Activated naive CD4-positive, alpha-beta T cell treated with anti-CD3 and anti-CD28 coated beads, Interleukin-2, amount 50 U/mL, for 16 hours (primary cell): ENCODE results near the gene CSTPP1.

ENCODE experiments used
- DNase-seq: peaks from one replicate; pipeline ENCODE4 v3.0.0-alpha.2; 2020

The CSTPP1 gene, protein sequence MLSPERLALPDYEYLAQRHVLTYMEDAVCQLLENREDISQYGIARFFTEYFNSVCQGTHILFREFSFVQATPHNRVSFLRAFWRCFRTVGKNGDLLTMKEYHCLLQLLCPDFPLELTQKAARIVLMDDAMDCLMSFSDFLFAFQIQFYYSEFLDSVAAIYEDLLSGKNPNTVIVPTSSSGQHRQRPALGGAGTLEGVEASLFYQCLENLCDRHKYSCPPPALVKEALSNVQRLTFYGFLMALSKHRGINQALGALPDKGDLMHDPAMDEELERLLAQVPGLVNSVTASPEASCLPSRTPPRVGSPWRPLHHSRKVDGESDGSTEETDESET

DNA sequence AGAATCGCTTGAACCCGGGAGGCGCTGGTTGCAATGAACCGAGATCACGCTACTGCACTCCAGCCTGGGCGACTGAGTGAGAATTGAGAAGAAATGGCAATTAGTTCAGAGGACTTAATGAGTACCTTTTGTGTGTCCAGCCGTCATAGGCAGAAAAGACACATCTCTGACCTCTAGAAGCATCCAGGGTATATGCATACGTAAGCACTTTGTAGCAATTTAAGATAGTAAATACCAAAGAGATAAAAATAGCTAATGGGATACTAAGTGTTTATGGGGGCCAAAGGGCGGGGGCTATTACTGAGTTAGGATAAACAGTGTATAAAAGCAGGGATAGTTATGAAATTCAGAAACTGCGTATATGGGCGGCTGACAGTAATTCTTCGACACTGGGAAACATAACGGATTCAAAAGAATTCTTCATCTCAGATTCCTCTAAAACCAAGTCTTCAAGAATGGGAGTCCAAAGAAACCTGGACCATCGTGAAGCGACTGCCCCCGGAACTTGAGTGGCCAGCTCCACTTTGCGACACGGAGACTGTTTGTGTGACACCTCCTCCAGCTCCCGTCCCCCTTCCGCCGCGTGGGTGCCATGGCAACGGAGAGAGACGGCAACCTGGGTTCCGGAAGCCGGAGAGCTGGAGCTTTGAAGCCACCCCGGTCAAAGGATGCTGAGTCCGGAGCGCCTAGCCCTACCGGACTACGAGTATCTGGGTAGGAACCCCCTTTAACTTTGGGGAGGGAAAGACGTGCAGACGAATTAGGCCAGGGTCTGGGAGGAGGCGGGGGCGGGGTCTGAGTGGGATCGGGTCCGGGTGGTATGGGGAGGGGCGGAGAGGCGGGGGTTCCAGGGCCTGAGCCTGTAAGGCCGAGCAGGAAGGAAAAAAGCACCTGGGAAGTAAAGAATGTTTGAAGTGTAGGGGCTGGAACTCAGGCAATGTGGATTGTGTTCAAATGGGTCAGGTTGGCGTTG, at the start of gene CSTPP1:
Gene CSTPP1 (plus strand): TSS at position 624 of the 973 bp plus-strand sequence. CDS start 45 bp downstream, at position 669.
- DNase-seq, result peak; percentile 93

DNA sequence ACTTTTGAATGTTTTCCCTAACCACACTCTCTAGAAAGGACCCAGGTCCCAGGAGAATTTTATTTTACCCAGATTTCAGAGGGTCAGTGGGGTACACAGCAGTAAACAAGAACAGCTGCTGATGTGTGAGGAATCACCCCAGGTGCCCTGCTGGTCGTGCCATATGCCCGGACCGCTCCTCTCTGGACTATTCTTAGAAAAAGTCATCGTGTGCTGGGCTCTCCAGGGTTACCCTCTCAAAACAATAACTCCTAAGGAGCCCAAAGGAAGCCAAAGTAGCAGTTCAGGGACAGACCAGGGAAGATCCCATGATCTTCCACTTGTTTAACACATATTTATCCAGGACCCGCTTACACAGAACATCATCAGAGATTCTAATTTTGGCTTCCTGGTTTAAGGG, 47.9 kb upstream of the CSTPP1 start:
- no peak for DNase-seq

DNA sequence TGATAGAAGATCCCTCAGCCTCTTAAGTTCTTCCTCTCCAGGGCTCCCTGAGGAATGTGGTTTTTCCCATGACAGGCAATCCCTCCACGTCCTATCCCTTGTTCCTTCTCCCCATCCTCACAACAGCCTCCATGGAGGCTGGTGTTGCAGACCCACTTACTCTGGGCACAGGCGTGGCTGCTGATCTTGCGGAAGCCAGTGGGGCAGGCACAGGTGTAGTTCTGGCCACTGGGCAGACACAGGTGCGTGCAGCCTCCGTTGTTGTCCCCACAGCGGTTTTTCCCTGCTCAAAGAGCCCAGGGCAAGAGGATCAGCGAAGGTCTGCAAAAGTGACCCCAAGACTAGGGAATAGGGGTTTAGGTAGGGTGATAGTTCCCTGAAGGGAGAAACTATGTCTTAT, 47.3 kb upstream of the CSTPP1 start:
- DNase-seq, result no peak

DNA sequence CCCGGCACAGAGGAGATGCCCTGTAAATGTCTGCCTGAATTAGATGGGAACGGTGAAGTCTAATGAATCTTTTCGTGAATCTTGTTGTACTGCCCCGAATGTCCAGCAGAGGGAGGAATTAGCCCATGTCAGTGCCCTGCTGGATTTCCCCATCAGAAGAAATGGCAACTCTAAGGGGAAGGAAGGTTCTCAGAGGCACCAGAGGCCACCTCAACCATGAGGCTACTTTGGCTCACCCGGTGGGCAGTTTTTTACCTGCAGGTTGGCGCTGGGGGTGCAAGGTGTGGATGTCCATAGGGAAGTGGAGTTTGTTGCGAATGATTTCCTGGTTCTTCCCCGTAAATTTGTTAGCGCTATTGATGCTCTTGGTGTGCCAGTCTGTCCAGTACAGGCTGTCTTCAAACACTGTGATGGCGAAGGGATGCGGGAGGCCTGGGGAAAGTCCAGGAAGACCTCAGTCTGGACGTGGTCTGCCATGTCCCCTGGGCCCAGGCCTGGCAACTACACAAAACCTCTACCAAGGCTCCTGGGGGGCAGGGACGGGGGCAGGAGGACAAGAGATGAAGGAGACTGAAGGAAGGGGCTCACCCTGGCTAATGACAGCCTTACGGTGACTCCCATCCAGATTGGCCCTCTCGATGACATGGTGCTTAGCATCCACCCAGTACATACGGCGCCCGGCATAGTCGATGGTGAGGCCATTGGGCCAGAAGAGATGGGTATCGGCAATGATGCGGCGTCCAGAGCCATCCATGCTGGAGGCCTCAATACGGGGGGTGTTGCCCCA, 46.7 kb upstream of the CSTPP1 start:
- DNase-seq, result peak; percentile 73

DNA sequence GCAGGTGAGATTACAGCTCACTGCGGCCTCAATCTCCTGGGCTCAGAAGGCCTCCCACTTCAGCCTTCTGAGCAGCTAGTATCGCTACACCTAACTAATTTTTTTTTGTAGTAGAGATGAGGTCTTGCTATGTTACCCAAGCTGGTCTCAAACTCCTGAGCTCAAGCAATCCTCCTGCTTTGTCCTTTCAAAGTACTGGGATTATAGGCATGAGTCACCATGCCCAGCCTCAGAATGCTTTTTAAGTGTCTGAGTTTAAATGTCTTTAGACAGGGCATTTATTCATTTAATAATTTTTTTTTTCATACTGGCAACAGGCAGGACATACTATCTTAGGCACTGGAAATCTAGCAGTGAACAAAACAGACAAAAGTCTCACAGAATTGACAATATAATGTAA, 45.9 kb upstream of the CSTPP1 start:
- DNase-seq, result no peak

DNA sequence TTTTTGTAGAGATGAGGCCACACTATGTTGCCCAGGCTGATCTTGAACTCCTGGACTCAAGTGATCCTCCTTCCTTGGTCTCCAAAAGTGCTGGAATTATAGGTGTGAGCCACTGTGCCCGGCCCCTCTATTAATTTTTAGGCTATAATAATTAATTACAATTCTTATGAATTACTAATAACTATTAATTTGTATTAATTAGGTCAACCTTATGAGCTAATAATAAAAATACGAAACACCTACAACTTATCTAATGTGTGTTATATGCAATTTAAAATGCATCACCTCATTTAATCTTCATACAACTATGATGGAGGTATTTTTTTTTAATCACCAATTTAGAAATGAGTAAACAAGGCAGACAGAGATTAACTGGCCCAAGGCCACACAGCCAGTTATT, 44.5 kb upstream of the CSTPP1 start:
- DNase-seq, result no peak

DNA sequence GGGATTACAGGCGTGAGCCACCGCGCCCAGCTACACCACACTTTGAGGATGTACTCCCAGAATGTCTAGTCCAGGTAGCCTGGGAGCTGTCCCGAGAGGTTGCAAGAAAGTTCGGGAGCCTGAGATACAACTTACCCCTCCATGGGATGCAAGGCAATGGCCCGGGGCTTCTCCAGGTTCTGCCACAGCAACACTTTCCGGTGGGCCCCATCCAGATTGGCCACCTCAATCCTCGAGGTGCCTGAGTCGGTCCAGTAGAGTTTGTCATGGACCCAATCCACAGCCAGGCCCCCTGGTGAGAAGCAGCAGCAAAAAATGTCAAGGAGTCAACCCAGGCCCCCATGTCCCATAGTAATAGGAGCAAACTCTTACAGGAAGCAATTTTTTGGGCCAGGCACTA, 43.7 kb upstream of the CSTPP1 start:
- no peak for DNase-seq

DNA sequence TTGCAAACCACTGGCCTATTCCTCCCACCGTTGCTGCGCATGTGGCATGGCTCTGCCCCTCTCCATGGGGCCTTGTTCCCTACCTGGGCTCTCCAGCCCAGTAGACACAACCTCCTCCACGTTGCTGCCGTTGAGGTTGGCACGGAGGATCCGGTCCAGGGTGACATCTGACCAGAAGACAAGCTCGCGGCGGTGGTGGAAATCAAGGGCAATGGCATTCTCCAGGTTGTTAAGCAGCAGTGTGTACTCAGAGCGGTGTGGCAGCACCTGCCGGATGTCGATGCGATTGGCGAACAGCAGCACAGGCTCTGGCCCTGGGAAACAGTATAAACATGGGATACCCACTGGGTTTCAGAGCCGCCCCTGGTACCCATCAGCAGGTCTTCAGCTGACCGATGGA, 42.1 kb upstream of the CSTPP1 start:
- DNase-seq, result no peak

DNA sequence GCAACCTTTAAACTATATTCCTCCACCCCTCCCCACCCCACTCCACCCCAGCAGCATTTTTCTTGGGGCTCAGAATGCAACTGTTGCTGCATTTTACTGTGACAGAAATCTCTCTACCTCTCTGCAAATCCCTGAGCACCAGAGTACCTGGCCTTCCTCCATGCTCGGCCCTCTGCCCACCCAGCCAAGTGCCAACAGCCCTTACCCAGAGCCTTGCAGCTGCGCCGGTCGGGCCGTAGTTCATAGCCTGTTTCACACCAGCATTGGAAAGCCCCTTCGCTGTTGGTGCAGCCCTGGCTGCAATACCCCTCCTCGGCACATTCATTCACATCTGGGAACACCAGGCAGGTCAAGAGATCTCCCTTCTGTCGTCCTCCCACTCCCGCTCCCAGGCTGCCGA, 41.6 kb upstream of the CSTPP1 start:
- no peak for DNase-seq

DNA sequence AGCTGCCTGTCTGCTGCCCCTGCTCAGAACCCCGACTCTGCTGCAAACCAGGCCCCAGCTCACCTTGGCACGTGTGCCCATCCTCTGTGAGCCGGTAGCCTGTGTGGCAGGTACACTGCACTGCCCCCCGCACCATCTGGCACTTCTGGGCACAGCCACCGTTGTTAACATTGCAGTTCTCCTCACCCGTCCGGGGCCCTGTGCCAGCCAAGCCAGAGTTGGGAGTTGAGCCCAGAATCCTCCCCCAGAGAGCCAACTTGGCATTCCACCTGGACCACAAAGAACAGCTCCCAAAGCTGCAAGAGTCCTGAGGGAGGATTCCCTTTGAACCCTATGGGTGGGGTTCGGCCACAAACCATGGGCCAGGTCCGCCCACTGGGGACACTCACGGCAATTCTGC, 40.7 kb upstream of the CSTPP1 start:
- no peak for DNase-seq

DNA sequence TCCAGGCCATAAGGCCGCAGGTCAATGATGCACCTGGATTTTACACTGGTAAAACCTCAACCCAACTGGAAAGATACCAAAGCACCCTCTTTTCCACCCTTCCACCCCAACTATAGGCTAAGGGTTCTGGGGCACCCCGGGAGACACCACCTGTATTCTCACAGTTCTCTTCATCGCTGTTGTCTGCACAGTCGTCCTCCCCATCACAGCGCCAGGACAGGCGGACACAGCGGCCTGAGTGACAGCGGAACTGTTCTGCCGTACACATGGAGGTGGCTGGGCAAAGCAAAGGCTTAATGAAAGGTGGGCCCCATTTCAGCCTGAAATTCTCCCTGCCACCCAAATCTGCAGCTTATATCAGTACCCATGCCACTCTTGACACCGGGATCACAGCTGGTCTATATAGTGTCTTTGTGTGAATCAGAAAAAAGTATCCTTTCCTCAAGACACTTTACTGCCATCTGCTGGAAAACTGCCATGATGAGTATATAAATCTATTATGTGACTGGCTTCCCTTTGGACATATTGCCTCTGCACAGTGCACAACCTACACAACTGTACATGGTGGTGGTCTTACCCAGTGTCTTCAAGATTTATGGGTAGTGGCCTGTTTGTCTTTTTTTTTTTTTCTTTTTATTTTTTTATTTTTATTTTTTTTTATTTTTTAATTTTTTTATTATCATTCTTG, 39.7 kb upstream of the CSTPP1 start:
- no peak for DNase-seq

DNA sequence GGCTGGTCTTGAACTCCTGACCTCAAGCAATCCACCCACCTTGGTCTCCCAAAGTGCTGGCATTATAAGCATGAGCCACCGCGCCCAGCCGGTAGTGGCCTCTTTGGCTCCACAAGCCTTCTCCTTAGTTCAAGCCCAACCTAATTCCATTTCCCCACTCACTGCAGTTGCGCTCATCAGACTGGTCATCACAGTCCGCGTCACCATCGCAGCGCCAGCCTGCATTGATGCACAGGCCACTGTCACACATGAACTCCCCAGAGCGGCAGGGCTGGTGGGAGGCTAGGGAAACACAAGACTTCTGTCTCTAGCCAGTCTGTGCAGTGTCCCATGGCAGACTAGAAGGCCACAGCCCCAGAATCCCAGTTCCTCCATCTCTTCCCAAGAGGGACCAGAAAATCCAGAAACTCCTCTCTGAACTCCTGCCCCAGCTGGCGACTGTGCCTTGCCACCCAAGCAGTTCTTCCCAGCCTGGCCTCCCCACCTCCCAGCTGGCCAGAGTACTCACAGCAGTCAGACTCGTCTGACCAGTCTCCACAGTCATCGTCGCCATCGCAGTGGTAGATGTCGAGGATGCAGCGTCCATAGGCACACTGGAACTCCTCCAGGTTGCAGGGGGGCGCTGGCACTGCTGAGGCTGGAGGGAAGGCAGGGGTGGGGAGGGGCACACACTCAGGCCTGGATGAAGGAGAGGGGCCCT, 38.0 kb upstream of the CSTPP1 start:
- DNase-seq, result no peak

DNA sequence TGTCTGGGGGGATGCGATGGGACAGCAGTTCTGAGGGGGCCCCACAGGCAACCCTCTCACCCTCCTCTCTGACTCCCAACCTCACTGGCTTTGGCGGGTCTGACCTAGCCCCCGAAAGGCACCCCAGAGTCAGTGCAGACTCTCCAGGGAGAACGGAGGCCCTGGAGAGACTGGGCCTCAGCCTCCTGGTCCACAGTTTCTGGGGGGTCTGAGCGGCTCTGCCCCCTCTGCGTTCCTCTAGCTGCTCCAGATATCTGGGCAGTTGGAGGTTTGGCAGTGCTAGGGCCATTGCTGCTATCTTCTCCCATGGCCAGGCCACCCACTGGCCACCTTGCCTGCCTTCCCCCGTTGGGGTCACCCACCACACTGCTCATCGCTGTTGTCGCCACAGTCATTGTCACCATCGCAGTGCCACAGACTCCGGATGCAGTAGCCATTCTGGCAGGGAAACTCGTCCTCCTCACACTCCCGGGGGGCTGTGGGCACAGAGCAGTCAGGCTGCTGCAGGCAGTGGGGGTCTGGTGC, 37.0 kb upstream of the CSTPP1 start:
- no peak for DNase-seq

DNA sequence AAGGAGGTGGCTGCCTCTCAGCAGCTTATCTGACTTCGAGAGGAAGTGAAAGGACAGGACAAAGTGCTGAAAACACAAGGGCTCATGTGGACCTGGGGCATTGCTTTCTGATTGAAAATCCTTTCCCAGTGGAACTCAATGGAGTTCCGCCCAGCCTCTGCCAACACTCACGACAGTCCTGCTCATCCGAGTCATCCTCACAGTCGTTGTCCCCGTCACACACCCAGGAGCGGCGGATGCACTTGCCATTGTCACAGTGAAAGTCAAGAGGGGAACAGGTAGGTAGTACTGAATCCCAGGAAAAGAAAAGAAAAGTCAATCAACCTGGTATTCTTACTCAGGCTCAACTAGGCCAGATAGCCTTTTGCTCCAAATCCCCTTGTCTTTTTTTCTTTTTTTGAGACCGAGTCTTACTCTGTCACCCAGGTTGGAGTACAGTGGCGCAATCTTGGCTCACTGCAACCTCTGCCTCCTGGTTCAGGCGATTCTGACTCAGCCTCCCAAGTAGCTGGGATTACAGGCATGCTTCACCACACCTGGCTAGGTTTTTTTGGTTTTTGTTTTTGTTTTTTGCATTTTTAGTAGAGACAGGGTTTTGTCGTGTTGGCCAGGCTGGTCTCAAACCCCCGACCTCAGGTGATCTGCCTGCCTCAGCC, 36.3 kb upstream of the CSTPP1 start:
- no peak for DNase-seq

DNA sequence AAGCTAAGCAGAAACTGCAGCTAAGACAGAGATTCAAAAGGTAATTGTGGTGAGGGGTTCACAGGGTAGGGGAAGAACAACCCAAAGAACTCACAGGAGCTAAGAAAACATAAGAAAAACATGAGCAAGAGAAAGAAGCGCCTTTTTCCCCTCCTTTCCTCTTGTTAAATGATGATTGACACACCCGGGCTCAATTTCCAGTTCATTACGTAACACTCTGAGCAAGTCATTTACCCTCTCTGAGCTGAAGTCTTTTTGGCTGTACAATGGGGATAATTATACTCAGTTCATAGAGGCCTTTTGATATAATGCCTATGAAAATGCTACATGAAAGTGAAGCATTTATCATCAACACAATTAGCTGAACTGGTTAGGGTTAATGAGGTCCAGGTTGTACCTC, 35.4 kb upstream of the CSTPP1 start:
- no peak for DNase-seq

DNA sequence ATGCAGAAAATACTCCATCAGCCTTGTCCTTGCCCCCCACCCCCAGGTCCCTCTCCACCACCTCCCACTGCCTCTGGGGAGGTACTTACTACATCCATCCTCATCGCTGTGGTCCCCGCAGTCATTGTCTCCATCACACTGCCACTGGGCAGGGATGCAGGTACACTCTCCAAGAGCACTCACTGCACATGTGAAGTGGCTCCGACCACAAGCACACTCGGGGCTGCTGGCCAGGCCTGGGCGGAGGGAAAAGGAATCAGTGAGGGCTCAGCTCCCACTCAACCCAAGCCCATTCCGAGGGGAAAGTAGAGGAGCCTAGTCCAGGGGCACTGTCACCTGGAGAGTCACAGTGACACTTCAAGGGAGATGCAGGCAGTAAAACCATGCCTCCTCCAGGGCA, 33.9 kb upstream of the CSTPP1 start:
- DNase-seq, result no peak

DNA sequence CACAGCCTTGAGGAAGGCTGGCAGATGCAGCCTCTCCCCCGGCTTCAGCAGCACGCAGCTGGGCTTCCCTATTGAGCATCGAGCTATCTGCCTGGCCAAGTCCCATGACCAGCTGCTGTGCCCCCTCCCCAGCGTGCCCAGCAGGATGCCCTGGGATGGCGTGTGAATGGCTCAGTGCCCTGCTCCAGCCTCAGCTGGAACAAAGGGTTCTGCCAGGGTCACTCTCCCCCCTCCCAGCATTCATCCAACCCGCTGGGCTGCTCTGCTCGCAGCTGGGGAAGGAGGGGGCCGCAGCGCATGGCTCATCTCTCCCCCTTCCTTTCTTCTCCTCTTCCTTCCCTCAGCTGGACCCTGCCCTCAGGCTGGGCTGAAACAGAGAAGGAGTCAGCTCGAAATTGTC, 32.7 kb upstream of the CSTPP1 start:
- no peak for DNase-seq

DNA sequence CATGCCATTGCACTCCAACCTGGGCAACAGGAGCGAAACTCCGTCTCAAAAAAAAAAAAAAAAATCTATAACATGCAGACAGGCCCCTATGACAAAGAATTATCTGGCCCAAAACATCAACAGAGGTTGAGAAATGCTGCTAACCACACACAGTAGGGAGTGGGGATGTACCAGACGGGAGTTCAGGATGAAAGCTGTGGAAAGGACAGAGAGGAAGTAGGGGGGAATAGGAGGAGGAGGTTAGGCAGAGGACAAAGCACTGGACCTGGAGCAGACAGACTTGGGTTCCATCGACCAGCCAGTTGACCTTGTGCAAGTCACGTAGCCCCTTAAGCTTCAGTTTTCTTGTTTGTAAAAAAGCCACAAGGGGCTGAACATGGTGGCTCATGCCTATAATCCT, 30.8 kb upstream of the CSTPP1 start:
- DNase-seq, result no peak

DNA sequence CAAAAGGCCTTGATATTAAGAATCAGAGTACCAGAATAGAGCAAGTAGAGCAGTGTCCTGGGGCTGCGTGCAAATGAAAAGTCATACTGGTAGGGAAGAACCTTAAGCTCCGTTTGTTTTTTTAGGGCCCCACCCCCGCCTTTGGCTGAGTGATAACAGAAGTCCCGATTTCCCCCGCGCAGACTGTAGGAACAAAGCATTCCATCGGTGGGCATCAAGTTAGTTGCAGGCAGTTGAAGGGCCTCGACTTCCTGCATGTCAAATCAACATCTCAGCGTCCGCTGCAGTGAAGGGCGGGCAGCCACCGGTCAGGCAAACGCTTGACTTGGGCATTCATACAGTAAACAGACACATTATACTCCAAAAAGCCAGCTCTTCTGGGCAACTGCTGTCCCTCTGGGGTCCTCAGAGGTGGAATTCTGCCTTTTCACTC, 29.9 kb upstream of the CSTPP1 start:
- DNase-seq, result no peak

DNA sequence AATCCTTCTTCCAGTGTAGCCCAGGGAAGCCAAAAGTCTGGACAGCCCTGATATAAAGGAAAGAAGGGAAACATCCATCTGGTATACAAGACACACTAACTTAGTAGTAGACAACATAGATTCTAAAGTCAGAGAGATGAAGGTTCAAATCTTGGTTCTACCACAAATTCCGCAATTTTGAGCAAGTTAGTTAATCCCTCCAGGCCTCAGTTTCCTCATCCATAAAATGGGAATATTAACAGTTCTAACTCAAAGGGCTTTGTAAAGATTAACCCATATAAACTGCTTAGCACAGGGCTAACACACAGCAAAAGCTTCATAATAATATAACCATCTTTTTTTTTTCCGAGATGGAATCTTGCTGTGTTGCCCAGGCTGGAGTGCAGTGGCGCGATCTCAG, 29.0 kb upstream of the CSTPP1 start:
- no peak for DNase-seq

DNA sequence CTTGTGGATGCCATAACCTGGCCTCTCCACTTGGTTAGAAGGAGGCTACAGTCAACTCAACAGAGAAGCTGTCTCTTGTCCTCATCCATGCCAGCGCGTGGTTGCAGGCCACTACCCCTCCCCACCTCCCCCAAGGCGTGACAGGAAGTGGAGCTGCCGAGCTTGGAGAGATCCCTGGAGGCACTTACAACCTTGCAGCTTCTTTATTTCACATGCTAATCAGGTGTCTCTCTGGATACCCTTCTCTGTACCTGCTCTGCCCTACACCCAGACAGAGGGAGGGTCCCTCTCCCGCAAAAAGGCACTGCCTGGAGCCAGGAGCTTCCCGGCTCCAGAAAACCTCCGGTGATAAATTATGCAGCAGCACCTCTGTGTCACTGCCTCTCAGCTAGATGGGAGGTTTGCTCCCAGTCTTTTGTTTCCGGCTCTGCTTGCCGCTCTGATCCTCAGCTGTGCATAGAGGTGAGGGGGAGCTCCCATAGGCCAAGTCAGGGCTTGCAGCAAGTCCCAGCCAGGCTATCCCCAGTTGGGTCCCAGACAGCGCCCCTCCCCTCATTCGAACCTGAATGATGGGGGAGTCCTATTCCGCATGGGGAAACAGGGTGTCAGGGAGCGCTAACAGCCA, 23.9 kb upstream of the CSTPP1 start:
- DNase-seq, result no peak
